Muscle layer of duodenum (tissue), 2 donors: Measurements from ENCODE around the gene SPO11.

Experiments
- H3K27ac ChIP-seq: one replicate; pipeline ENCODE4 v1.7.0; 2013; ENCODE audit warnings: mild to moderate bottlenecking, low read length
- H3K27me3 ChIP-seq: one replicate; pipeline ENCODE4 v1.7.0; 2013; ENCODE audit warnings: low read depth, mild to moderate bottlenecking, control low read depth, low read length
- H3K36me3 ChIP-seq, 2 donors: one replicate each; pipeline ENCODE4 v1.7.0; 2013; ENCODE audit warnings: low read length in 2 of 2, control low read depth in 1 of 2, mild to moderate bottlenecking in 1 of 2; ENCODE audit not compliant: insufficient read depth in 2 of 2, control insufficient read depth in 1 of 2
- H3K4me1 ChIP-seq, 2 donors: one replicate each; pipeline ENCODE4 v1.7.0; 2013; ENCODE audit warnings: low read length in 2 of 2, mild to moderate bottlenecking in 2 of 2, control low read depth in 1 of 2, moderate library complexity in 1 of 2; ENCODE audit not compliant: insufficient read depth in 2 of 2, control insufficient read depth in 1 of 2
- H3K4me3 ChIP-seq, 2 donors: one replicate each; pipeline ENCODE4 v1.7.0; 2013; ENCODE audit warnings: low read length in 2 of 2, low read depth in 1 of 2, mild to moderate bottlenecking in 1 of 2
- H3K9me3 ChIP-seq, 2 donors: one replicate each; pipeline ENCODE4 v1.7.0; 2013; ENCODE audit warnings: low read length in 2 of 2, control low read depth in 1 of 2, mild to moderate bottlenecking in 1 of 2; ENCODE audit not compliant: control insufficient read depth in 1 of 2
- donor health status: healthy.

The SPO11 gene

GRCh38 chr20:57291003-57291402 lies 38.6 kb upstream of the SPO11 start:
- H3K27ac ChIP-seq: no peak overlapping the region
- H3K4me1 ChIP-seq: peaks cover 0 to 18% of the 10 kb centered on the region in 2 donors
- no peak overlapping the region for H3K4me3 ChIP-seq
- no peaks in the 10 kb centered on the region for H3K9me3 ChIP-seq
- H3K27me3 ChIP-seq: no peaks in the 10 kb centered on the region
- no peaks in the 10 kb centered on the region for H3K36me3 ChIP-seq

GRCh38 chr20:57291694-57292093 lies 37.9 kb upstream of the SPO11 start:
- Histone ChIP-seq H3K9me3 (no peaks in the 10 kb centered on the region), H3K27ac (no peak overlapping the region), H3K36me3 (no peaks in the 10 kb centered on the region), H3K27me3 (no peaks in the 10 kb centered on the region), H3K4me1 (peaks cover 0 to 18% of the 10 kb centered on the region in 2 donors), H3K4me3 (no peak overlapping the region)

GRCh38 chr20:57292611-57293010 lies 37.0 kb upstream of the SPO11 start:
- Histone ChIP-seq H3K36me3 (no peaks in the 10 kb centered on the region), H3K9me3 (no peaks in the 10 kb centered on the region), H3K27ac (no peak overlapping the region), H3K27me3 (no peaks in the 10 kb centered on the region), H3K4me3 (no peak overlapping the region), H3K4me1 (peaks cover 0 to 17% of the 10 kb centered on the region in 2 donors)

- peaks cover 0 to 4% of the 10 kb centered on the region in 2 donors for H3K4me1 ChIP-seq
- no peaks in the 10 kb centered on the region for H3K36me3 ChIP-seq
- no peak overlapping the region for H3K27ac ChIP-seq
- H3K9me3 ChIP-seq: no peaks in the 10 kb centered on the region
- H3K27me3 ChIP-seq: no peaks in the 10 kb centered on the region
- no peak overlapping the region for H3K4me3 ChIP-seq
Observed at GRCh38 chr20:57293995-57294394, 35.6 kb upstream of the SPO11 start.

- no peak overlapping the region for H3K4me3 ChIP-seq
- no peaks in the 10 kb centered on the region for H3K9me3 ChIP-seq
- H3K27me3 ChIP-seq: no peaks in the 10 kb centered on the region
- no peaks in the 10 kb centered on the region for H3K4me1 ChIP-seq
- H3K27ac ChIP-seq: no peak overlapping the region
- no peaks in the 10 kb centered on the region for H3K36me3 ChIP-seq
Observed at GRCh38 chr20:57294550-57294949, 35.1 kb upstream of the SPO11 start.

GRCh38 chr20:57298457-57298856 lies 31.1 kb upstream of the SPO11 start:
- Histone ChIP-seq H3K27ac (no peak overlapping the region), H3K4me1 (no peaks in the 10 kb centered on the region), H3K4me3 (no peak overlapping the region)

GRCh38 chr20:57301026-57301425 lies 28.6 kb upstream of the SPO11 start:
- Histone ChIP-seq H3K4me1 (no peaks in the 10 kb centered on the region), H3K9me3 (peaks cover 0 to 2% of the 10 kb centered on the region in 2 donors), H3K36me3 (no peaks in the 10 kb centered on the region), H3K27me3 (no peaks in the 10 kb centered on the region), H3K27ac (no peak overlapping the region), H3K4me3 (no peak overlapping the region)

More at GRCh38 chr20:57298457-57298856, 31.1 kb upstream of the SPO11 start:
- Histone ChIP-seq H3K36me3 (no peaks in the 10 kb centered on the region), H3K27me3 (no peaks in the 10 kb centered on the region), H3K9me3 (peaks cover 0 to 2% of the 10 kb centered on the region in 2 donors)

- Histone ChIP-seq H3K9me3 (no peaks in the 10 kb centered on the region), H3K27ac (no peak overlapping the region), H3K36me3 (no peaks in the 10 kb centered on the region), H3K4me3 (no peak overlapping the region), H3K4me1 (no peaks in the 10 kb centered on the region), H3K27me3 (no peaks in the 10 kb centered on the region)
Observed at GRCh38 chr20:57306747-57307146, 22.9 kb upstream of the SPO11 start.

- Histone ChIP-seq H3K36me3 (no peaks in the 10 kb centered on the region), H3K4me3 (no peak overlapping the region), H3K27me3 (no peaks in the 10 kb centered on the region), H3K9me3 (no peaks in the 10 kb centered on the region), H3K27ac (no peak overlapping the region), H3K4me1 (no peaks in the 10 kb centered on the region)
Observed at GRCh38 chr20:57308451-57309271, 20.9 kb upstream of the SPO11 start.

- no peaks in the 10 kb centered on the region for H3K36me3 ChIP-seq
- H3K27ac ChIP-seq: no peak overlapping the region
- H3K9me3 ChIP-seq: no peaks in the 10 kb centered on the region
- H3K4me1 ChIP-seq: no peaks in the 10 kb centered on the region
- no peaks in the 10 kb centered on the region for H3K27me3 ChIP-seq
- H3K4me3 ChIP-seq: no peak overlapping the region
Observed at GRCh38 chr20:57309544-57310115, 20.0 kb upstream of the SPO11 start.

- no peaks in the 10 kb centered on the region for H3K27me3 ChIP-seq
Observed at GRCh38 chr20:57310821-57311514, 18.6 kb upstream of the SPO11 start.

More at GRCh38 chr20:57310821-57311514, 18.6 kb upstream of the SPO11 start:
- Histone ChIP-seq H3K36me3 (no peaks in the 10 kb centered on the region), H3K27ac (no peak overlapping the region), H3K4me1 (no peaks in the 10 kb centered on the region), H3K9me3 (no peaks in the 10 kb centered on the region), H3K4me3 (no peak overlapping the region)
